Muscle of leg (tissue), 16 donors: ENCODE measurements around the gene AKR1C8. TPM values are rescaled to one million over a fixed set of nuclear protein-coding genes. Genes with fewer than 3 reads are reported as not detected.
"Not testable (repeated sequence)": the region's sequence is repeated elsewhere in the genome, so short reads cannot be mapped to it uniquely, and the experiment has no call there.

Experiments used
- DNase-seq: peaks from one replicate; pipeline ENCODE4 v3.0.0; 2013
- H3K27ac ChIP-seq: one replicate; pipeline ENCODE4 v1.5.1; 2013; ENCODE audit warnings: mild to moderate bottlenecking, low read length, control low read depth
- H3K27me3 ChIP-seq: one replicate; pipeline ENCODE4 v1.6.1; 2013; ENCODE audit warnings: low read length; ENCODE audit not compliant: control insufficient read depth, insufficient read depth
- H3K36me3 ChIP-seq: one replicate; pipeline ENCODE4 v1.6.1; 2013; ENCODE audit warnings: low read length; ENCODE audit not compliant: control insufficient read depth, insufficient read depth
- H3K4me1 ChIP-seq: one replicate; pipeline ENCODE4 v1.6.1; 2013; ENCODE audit warnings: low read length; ENCODE audit not compliant: control insufficient read depth, insufficient read depth
- H3K4me3 ChIP-seq: one replicate; pipeline ENCODE4 v1.5.1; 2013; ENCODE audit warnings: low read length, control low read depth
- H3K9me3 ChIP-seq: replicated peaks from 2 replicates; pipeline ENCODE4 v1.6.1; 2013; ENCODE audit warnings: low read depth, low read length; ENCODE audit not compliant: control insufficient read depth
- WGBS: methylation state at CpG from one replicate; pipeline ENCODE4 v1.1.5; 2013; ENCODE audit warnings: missing lambda C conversion rate; ENCODE audit not compliant: insufficient coverage; 5-methylcytosine and 5-hydroxymethylcytosine counted together
- long read RNA-seq, 11 donors: transcript quantifications; one replicate each; lab custom pipeline, GENCODE V29; 2026
- polyA plus RNA-seq, 8 donors: library from polyadenylated mRNA; unstranded; fragments of 120-200 nt; gene quantifications; one replicate each; pipeline versions ENCODE4 v1.2.1 to v1.2.3, GENCODE V29; 2013; ENCODE audit warnings: inconsistent platforms in 1 of 8, low replicate concordance in 1 of 8; ENCODE audit not compliant: insufficient read length in 8 of 8, insufficient read depth in 1 of 8
- total RNA-seq: library from RNA; stranded (reverse); fragments of 120-200 nt; gene quantifications from one replicate; pipeline ENCODE4 v1.2.4, GENCODE V29; 2013

The AKR1C8 gene
- total RNA-seq (0.09 TPM), polyA plus RNA-seq (under 1 TPM in 1 of 8 donors, not detected in 7; 0.16 TPM)
- long read RNA-seq, donor 1 = 0 reads
- long read RNA-seq, donor 2 = 0 reads
- long read RNA-seq, donor 3 = 0 reads
- long read RNA-seq, donor 4 = 0 reads
- long read RNA-seq, donor 5 = 0 reads
- long read RNA-seq, donor 6 = 0 reads
- long read RNA-seq, donor 7 = 0 reads
- long read RNA-seq, donor 8 = 0 reads
- long read RNA-seq, donor 9 = 0 reads
- long read RNA-seq, donor 10 = 0 reads
- long read RNA-seq, donor 11 = 0 reads

DNA sequence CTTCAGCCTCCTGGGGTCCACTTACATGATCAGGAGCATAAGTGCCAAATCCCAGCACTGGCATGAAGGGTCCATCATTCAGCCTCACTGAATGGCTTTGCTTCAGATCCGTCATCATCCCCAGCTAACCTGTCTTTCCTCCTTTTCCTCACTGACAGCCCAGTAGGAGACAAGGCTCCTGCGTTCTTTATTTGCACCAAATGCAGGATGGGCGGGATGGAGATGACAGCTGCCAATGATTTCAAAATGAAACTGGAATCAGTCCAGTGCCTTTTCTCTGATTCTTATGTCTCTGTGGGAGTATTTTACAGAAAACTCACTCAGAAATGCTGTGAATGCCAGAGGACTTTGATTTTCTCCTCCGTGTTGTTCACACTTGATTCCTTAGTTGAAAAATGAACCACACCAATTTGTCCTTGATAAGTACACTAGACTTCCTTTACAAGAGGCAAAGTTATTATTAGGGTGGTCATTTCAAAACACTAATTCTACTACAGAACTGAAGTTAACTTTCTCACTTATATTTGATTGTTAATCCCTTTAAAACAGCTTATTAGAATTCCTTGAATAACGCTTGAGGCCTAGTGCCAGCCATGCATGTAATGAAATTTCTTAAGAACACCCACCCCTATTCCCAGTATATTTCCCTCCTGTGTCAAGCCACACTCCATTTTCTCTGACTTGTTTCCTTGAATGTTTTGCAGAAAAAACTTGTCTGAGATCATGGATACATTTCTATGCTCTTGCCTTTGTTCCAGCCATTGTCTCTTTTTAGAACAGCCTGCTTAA lies at the start of gene AKR1C8:
TSS of gene AKR1C8 (minus strand) at position 164 of the 789 bp plus-strand sequence. CDS start at position 118, 46 bp downstream.
- Histone ChIP-seq H3K4me1 (no peaks in the 10 kb centered on the region), H3K36me3 (no peaks in the 10 kb centered on the region), H3K4me3 (no peak within 1 kb of the TSS), H3K27me3 (no peaks in the 10 kb centered on the region), H3K27ac (no peak within 1 kb of the TSS), H3K9me3 (no peaks in the 10 kb centered on the region)
- 69% methylated on average over 3 of the region's 5 CpGs for WGBS
- DNase-seq = peak; percentile 4

DNA sequence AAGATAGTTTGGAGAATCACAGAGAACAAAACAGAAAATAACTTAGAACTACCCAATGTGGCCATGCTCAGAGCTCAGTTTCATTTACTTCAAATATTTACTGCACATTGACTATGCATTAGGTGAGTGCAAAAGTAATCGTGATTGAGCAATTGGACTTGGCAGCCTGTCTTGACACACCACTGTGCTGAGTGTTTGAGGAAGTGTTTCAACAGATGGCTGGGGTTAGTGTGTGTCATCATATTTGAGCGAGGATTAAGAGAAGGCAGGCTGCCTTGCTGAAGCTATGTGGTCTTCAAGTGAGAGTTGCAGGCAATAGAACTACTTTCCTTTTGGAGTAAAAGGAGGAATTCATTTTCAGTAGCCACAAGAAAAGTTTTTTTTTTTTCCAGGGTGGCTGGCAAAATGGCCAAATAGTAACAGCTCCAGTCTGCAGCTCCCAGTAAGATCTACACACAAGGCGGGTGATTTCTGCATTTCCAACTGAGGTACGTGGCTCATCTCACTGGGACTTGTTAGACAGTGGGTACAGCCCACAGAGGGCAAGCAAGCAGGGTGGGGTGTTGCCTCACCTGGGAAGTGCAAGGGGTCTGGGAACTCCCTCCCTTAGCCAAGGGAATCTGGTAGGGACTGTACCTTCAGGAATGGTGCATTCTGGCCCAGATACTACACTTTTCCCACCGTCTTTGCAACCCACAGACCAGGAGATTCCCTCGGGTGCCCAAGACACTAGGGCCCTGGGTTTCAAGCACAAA lies 49.3 kb upstream of the AKR1C8 start:
- Histone ChIP-seq H3K36me3 (no peaks in the 10 kb centered on the region), H3K27me3 (no peaks in the 10 kb centered on the region), H3K9me3 (no peaks in the 10 kb centered on the region), H3K4me1 (no peaks in the 10 kb centered on the region), H3K27ac (no peak overlapping the region), H3K4me3 (no peak overlapping the region)
- DNase-seq = peak; percentile 80
- 56% methylated on average over 4 of the region's 6 CpGs for WGBS

DNA sequence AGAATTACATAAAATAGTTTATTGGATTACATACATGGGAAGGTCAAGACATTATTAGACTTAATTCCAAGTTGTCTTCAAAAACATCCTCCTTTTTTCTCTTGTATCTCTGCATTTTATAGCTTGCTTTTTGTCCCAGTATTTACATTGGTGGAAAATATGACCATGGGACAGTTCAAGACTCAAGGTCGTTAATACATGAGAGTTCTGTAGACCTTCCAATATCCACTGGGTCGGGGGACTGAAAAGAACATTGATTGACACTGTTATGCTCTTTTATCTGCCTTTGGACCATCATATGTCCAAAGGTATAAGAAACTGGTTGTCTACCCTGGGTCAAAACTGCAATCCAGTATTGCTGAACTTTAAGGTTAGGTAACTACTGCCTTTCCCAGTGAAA lies 48.4 kb upstream of the AKR1C8 start:
- Histone ChIP-seq H3K4me1 (no peaks in the 10 kb centered on the region), H3K36me3 (no peaks in the 10 kb centered on the region), H3K4me3 (no peak overlapping the region), H3K27me3 (no peaks in the 10 kb centered on the region), H3K9me3 (no peaks in the 10 kb centered on the region), H3K27ac (no peak overlapping the region)
- DNase-seq = no peak
- WGBS = 75% methylated on average over 1 of the region's 2 CpGs

DNA sequence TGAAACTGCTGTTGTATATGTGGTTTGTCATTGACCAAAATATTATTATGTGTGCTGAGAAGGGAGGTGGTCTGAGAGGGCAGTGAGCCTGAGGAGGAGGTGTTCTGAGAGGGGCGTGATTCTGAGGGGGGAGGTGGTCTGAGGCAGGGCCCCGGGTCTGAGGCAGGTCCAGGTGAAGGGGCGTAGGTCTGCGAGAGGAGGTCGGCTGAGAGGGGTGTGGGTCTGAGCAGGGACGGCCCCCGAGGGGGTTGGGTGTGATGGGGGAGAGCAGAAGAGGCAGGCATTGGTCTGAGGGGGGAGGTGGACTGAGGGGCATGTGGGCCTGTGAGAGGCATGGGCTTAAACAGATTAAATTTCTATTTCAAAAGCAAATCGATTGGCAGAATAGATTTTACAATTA lies 44.1 kb upstream of the AKR1C8 start:
- H3K27ac ChIP-seq = no peak overlapping the region
- no peaks in the 10 kb centered on the region for H3K27me3 ChIP-seq
- DNase-seq = no peak
- no peaks in the 10 kb centered on the region for H3K36me3 ChIP-seq
- 91% methylated on average over 7 of the region's 8 CpGs for WGBS
- no peaks in the 10 kb centered on the region for H3K9me3 ChIP-seq
- H3K4me3 ChIP-seq = no peak overlapping the region
- H3K4me1 ChIP-seq = no peaks in the 10 kb centered on the region

DNA sequence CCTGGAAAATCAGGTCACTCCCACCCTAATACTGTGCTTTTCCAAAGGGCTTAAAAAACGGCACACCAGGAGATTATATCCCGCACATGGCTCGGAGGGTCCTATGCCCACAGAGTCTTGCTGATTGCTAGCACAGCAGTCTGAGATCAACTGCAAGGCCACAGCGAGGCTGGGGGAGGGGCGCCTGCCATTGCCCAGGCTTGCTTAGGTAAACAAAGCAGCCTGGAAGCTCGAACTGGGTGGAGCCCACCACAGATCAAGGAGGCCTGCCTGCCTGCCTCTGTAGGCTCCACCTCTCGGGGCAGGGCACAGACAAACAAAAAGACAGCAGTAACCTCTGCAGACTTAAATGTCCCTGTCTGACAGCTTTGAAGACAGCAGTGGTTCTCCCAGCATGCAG lies 38.0 kb upstream of the AKR1C8 start:
- H3K9me3 ChIP-seq, H3K4me1 ChIP-seq, H3K36me3 ChIP-seq, H3K4me3 ChIP-seq, H3K27ac ChIP-seq, DNase-seq, H3K27me3 ChIP-seq: not testable (repeated sequence)
- 90% methylated on average over 6 of the region's 7 CpGs for WGBS

DNA sequence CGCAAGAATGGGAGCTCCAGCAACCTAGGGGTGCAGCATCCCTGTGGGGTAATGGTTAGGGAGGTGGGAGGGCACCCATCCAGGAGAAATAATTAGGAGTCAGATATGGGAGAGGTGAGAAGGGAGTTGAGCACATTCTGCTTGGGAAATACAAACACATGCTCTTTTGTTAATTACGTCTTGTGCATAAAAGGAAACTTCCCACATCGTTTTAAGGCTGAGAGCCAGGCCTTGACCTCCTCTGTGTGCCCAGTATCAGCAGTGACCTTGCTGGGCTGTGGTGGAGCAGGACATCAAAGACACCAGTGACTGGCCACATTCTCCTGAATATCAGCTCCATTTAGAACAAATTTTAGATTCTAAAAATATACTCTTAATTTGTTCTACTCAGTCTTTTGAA lies 34.3 kb upstream of the AKR1C8 start:
- H3K4me3 ChIP-seq = no peak overlapping the region
- H3K36me3 ChIP-seq = no peaks in the 10 kb centered on the region
- no peaks in the 10 kb centered on the region for H3K4me1 ChIP-seq
- 54% methylated on average over 2 of the region's 3 CpGs for WGBS
- no peak for DNase-seq
- no peaks in the 10 kb centered on the region for H3K27me3 ChIP-seq
- H3K27ac ChIP-seq = no peak overlapping the region
- H3K9me3 ChIP-seq = no peaks in the 10 kb centered on the region

DNA sequence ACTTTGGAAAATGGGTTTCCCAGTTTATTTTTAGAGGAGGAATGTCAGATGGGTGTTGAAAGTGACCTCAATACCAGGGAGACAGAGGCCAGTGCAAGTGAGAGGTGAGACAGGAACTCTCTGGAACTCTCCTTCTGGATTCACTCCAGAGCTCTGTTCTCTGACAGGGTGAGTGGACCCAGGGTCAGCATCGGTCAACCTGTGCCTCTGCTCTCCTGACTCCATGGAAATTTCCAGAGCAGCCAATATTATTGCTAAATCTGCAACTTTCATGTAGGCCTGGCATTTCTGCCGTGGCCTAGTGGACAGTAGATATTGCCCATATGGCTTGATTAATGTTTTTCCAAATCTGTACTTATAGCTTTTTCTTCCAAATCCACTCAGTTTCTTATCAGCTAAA lies 31.9 kb upstream of the AKR1C8 start:
- WGBS = no CpG with 5 or more reads among the region's 2 CpGs

DNA sequence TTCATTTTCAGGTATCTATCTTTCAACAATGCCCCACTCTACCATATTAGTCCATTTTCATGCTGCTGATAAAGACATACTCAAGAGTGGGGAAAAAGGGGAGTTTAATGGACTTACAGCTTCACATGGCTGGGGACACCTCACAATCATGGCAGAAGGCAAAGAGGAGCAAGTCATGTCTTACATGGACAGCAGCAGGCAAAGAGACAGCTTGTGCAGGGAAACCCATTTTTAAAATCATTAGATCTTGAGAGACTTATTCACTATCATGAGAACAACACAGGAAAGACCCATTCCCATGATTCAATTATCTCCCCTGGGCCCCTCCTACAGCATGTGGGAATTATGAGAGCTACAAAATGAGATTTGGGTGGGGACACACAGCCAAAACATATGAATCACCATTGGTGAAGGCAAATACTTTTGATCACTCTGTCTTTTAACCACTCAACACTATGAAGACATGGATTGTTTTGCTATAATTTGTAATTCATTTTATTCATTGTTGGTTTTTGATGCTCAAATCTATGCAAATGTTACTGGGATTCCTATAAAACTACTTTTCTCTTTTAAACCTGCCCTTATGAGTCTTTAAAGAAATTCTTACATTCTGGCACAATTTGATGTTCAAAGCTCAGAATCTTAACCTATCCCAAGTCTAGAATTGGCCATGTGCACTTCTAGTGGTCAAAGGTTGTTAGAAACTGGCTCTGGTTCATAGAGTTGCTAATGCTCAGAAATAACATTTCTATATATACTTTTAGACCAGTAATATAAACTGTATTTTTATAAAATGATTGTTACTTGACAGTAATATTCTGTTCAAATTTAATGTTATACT lies 27.0 kb upstream of the AKR1C8 start:
- Histone ChIP-seq H3K4me3 (no peak overlapping the region), H3K9me3 (no peaks in the 10 kb centered on the region), H3K27me3 (no peaks in the 10 kb centered on the region), H3K4me1 (no peaks in the 10 kb centered on the region), H3K36me3 (no peaks in the 10 kb centered on the region), H3K27ac (no peak overlapping the region)
- no peak for DNase-seq

More for the DNA sequence above, 31.9 kb upstream of the AKR1C8 start:
- DNase-seq = no peak
- Histone ChIP-seq H3K4me1 (no peaks in the 10 kb centered on the region), H3K27me3 (no peaks in the 10 kb centered on the region), H3K36me3 (no peaks in the 10 kb centered on the region), H3K27ac (no peak overlapping the region), H3K4me3 (no peak overlapping the region), H3K9me3 (no peaks in the 10 kb centered on the region)

DNA sequence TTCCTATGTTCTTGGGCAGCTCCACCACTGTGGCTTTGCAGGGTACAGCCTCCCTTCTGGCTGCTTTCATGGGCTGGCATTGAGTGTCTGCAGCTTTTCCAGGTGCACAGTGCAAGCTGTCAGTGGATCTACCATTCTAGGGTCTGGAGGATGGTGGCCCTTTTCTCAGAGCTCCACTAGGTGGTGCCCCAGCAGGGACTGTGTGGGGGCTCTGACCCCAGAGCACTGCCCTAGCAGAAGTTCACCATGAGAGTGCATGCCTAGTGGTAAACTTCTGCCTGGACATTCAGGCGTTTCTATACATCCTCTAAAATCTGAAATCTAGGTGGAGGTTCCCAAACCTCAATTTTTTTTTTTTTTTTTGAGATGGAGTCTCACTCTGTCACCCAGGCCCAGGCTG lies 25.3 kb upstream of the AKR1C8 start:
- H3K36me3 ChIP-seq, H3K4me1 ChIP-seq, DNase-seq, H3K27me3 ChIP-seq, H3K27ac ChIP-seq, H3K9me3 ChIP-seq, H3K4me3 ChIP-seq: not testable (repeated sequence)
- WGBS = no CpG with 5 or more reads among the region's 1 CpG
